ENCODE measurements around the gene CAB39. TPM values are rescaled to one million over a fixed set of nuclear protein-coding genes. Genes with fewer than 3 reads are reported as not detected.
A peak's percentile ranks its signal among the peaks of the same experiment; 100 is the strongest.

Gene CAB39
- polyA plus RNA-seq, 1 donor: 90.3 TPM

- no peak for DNase-seq
Measured at GRCh38 chr2:230751062-230751461, 38.4 kb downstream of the CAB39 start.

- no peak for DNase-seq
Measured at GRCh38 chr2:230754200-230754599, 41.6 kb downstream of the CAB39 start.

- no peak for DNase-seq
Measured at GRCh38 chr2:230757476-230757875, 44.8 kb downstream of the CAB39 start.

GRCh38 chr2:230758566-230759480, 46.2 kb downstream of the CAB39 start:
- no peak for DNase-seq

- DNase-seq: no peak
Measured at GRCh38 chr2:230759481-230760167, 47.0 kb downstream of the CAB39 start.

GRCh38 chr2:230761704-230762103, 49.1 kb downstream of the CAB39 start:
- DNase-seq: no peak

GRCh38 chr2:230762317-230762896, 49.8 kb downstream of the CAB39 start:
- no peak for DNase-seq

GRCh38 chr2:230764346-230764745, 51.7 kb downstream of the CAB39 start:
- no peak for DNase-seq

GRCh38 chr2:230765611-230766300, 53.1 kb downstream of the CAB39 start:
- no peak for DNase-seq

GRCh38 chr2:230767862-230768388, 55.3 kb downstream of the CAB39 start:
- no peak for DNase-seq

GRCh38 chr2:230770804-230771203, 58.2 kb downstream of the CAB39 start:
- no peak for DNase-seq

- DNase-seq: no peak
Measured at GRCh38 chr2:230772156-230772555, 59.5 kb downstream of the CAB39 start.

- DNase-seq: no peak
Measured at GRCh38 chr2:230773039-230773773, 60.6 kb downstream of the CAB39 start.

- DNase-seq: no peak
Measured at GRCh38 chr2:230774348-230774951, 61.8 kb downstream of the CAB39 start.

GRCh38 chr2:230775737-230776136, 63.1 kb downstream of the CAB39 start:
- no peak for DNase-seq

- no peak for DNase-seq
Measured at GRCh38 chr2:230777721-230778120, 65.1 kb downstream of the CAB39 start.

- no peak for DNase-seq
Measured at GRCh38 chr2:230778350-230779063, 65.9 kb downstream of the CAB39 start.

GRCh38 chr2:230779126-230779525, 66.5 kb downstream of the CAB39 start:
- no peak for DNase-seq

- no peak for DNase-seq
Measured at GRCh38 chr2:230779607-230780006, 67.0 kb downstream of the CAB39 start.

GRCh38 chr2:230781130-230781797, 68.6 kb downstream of the CAB39 start:
- peak; percentile 76 for DNase-seq
